GM18519 (cell line): ENCODE measurements around the gene LRRC73.
"Not testable (repeated sequence)": the region's sequence is repeated elsewhere in the genome, so short reads cannot be mapped to it uniquely, and the experiment has no call there.

ENCODE experiments used
- ATAC-seq: cut with Tn5 transposase; IDR thresholded peaks from one replicate; pipeline ENCODE4 v1.9.1; 2021; ENCODE audit warnings: mild to moderate bottlenecking, moderate library complexity; ENCODE audit not compliant: unreplicated experiment, low FRiP score

Gene LRRC73

GRCh38 chr6:43509984-43510826 lies at the start of gene LRRC73:
Gene LRRC73, minus strand, starts transcription at chr6:43510346. Its CDS starts 561 bp downstream, at chr6:43509785.
- no peak for ATAC-seq

- no peak for ATAC-seq
Measured at GRCh38 chr6:43559328-43559727, 49.2 kb upstream of the LRRC73 start.

- ATAC-seq: not testable (repeated sequence)
Measured at GRCh38 chr6:43557620-43558019, 47.5 kb upstream of the LRRC73 start.

GRCh38 chr6:43547222-43547621 lies 37.1 kb upstream of the LRRC73 start:
- ATAC-seq: no peak

GRCh38 chr6:43544461-43544860 lies 34.3 kb upstream of the LRRC73 start:
- ATAC-seq: no peak

GRCh38 chr6:43541774-43542471 lies 31.8 kb upstream of the LRRC73 start:
- no peak for ATAC-seq

- no peak for ATAC-seq
Measured at GRCh38 chr6:43540507-43540906, 30.4 kb upstream of the LRRC73 start.

GRCh38 chr6:43539409-43539808 lies 29.3 kb upstream of the LRRC73 start:
- not testable (repeated sequence) for ATAC-seq

- not testable (repeated sequence) for ATAC-seq
Measured at GRCh38 chr6:43538986-43539385, 28.8 kb upstream of the LRRC73 start.

GRCh38 chr6:43532201-43532600 lies 22.1 kb upstream of the LRRC73 start:
- ATAC-seq: no peak

- no peak for ATAC-seq
Measured at GRCh38 chr6:43524483-43524961, 14.4 kb upstream of the LRRC73 start.

- no peak for ATAC-seq
Measured at GRCh38 chr6:43523284-43523683, 13.1 kb upstream of the LRRC73 start.

GRCh38 chr6:43522547-43523261 lies 12.6 kb upstream of the LRRC73 start:
- ATAC-seq: no peak

- ATAC-seq: no peak
Measured at GRCh38 chr6:43521836-43522235, 11.7 kb upstream of the LRRC73 start.

GRCh38 chr6:43520097-43520496 lies 10.0 kb upstream of the LRRC73 start:
- no peak for ATAC-seq

GRCh38 chr6:43517505-43518357 lies 7.6 kb upstream of the LRRC73 start:
- ATAC-seq: no peak

- peak; percentile 56 for ATAC-seq
Measured at GRCh38 chr6:43516697-43517504, 6.8 kb upstream of the LRRC73 start, which contains the start of the genes POLR1C and YIPF3. Gene POLR1C, plus strand, starts transcription at chr6:43517089. Its CDS starts 21 bp downstream, at chr6:43517110. Gene YIPF3, minus strand, starts transcription at chr6:43516926. Its CDS starts 119 bp downstream, at chr6:43516807.

GRCh38 chr6:43516367-43516696 lies 6.2 kb upstream of the LRRC73 start:
- ATAC-seq: no peak

GRCh38 chr6:43515808-43516207 lies 5.7 kb upstream of the LRRC73 start:
- ATAC-seq: no peak
